IPS DF 6.9 (cell line): ENCODE results near the gene SHANK3.

Experiments used
- DNase-seq: peaks from one replicate; pipeline ENCODE4 v3.0.0-alpha.2; 2013; ENCODE audit warnings: low read depth, low spot score
- H3K27ac ChIP-seq: one replicate; pipeline ENCODE4 v1.5.1; 2013; ENCODE audit warnings: low read length, control low read depth
- H3K27me3 ChIP-seq: 2 replicates; pipeline ENCODE4 v1.6.1; 2013; ENCODE audit warnings: mild to moderate bottlenecking, low read length; ENCODE audit not compliant: control insufficient read depth, insufficient read depth
- H3K36me3 ChIP-seq: 2 replicates; pipeline ENCODE4 v1.6.1; 2013; ENCODE audit warnings: low read length; ENCODE audit not compliant: control insufficient read depth, insufficient read depth
- H3K4me1 ChIP-seq: 2 replicates; pipeline ENCODE4 v1.6.1; 2013; ENCODE audit warnings: low read length; ENCODE audit not compliant: control insufficient read depth, insufficient read depth
- H3K4me3 ChIP-seq: 2 replicates; pipeline ENCODE4 v1.5.1; 2013; ENCODE audit warnings: mild to moderate bottlenecking, low read length
- H3K9me3 ChIP-seq: 2 replicates; pipeline ENCODE4 v1.6.1; 2013; ENCODE audit warnings: low read length, inconsistent platforms; ENCODE audit not compliant: control insufficient read depth, insufficient read depth
- WGBS: extraction: QIAGEN DNeasy Blood & Tissue Kit; methylation state at CpG from one replicate; pipeline ENCODE4 v1.1.7; 2013; ENCODE audit warnings: mixed read lengths, missing lambda C conversion rate; ENCODE audit not compliant: insufficient read length, insufficient coverage; 5-methylcytosine and 5-hydroxymethylcytosine counted together

SHANK3 gene

DNA sequence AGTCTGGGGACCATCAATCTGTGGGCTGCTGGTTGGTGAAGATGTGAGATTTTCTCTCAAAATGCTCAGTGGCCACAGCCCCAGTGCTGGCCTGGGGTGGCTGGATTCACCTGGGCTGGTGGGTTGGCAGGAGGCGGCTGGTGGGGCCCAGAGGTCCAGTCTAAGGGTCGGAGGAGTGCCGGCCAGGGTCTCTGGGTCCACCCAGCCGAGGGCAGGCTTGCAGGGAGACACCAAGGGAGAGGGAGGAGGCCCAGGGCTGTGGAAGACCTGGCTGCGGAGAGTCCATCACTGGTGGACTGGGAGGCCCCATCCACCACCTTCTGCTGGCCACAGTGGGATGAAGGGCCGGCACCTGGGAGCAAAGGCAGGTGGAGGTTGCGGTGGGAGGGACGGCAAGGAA, 582 bp upstream of the SHANK3 start:
- Histone ChIP-seq H3K4me1 (peaks cover 8% of the 10 kb centered on the region), H3K27ac (no peak overlapping the region), H3K4me3 (no peak overlapping the region), H3K27me3 (peaks cover 3% of the 10 kb centered on the region; the same call in 1 of the 2 replicates), H3K9me3 (no peaks in the 10 kb centered on the region), H3K36me3 (no peaks in the 10 kb centered on the region)
- no CpG with 5 or more reads among the region's 8 CpGs for WGBS
- no peak for DNase-seq

DNA sequence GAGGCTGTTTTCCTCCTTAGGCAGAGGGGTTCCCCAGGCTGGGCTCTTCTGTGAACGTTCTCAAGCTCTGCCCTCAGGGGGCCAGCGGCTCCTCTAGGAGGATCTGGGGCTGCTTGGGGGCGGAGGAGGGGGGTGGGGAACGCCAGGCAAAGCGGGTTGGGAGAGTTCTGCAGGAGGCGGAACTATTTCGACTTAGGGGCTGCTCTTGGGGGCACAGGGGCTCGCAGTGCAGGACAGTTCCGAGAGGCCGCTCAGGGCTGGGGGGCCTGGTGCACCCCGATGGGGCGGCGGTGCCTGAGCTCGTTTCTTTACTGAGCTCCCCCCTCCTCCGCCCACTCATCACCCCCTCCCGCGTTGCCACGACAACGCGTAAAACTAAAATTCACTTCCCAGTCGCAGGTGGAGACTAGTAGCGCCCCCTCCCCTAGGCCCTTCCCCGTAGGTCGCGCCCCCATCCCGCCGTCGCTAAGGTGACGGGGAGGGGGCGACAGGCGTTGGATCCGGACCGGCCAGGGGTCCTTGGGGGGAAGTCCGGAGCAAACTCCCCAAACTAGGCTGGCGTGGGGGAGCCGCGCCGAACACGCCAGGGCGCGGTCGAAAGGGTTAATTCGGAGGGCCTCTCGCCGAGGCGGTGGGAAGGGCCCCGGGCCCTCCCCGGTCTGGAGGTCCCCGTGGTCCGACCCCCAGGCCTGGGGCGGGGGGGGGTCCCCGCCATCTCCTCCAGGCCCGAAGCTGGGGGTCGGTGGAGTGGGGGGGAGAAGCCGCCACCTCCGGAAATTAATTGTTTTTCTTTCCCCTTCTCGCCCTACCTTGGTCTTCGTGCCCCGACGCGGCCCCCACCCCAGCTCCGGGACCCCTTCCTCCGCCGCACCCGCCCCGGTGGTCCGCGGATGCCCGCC, 857 bp downstream of the SHANK3 start:
- WGBS = no CpG with 5 or more reads among the region's 69 CpGs
- no peak overlapping the region for H3K27ac ChIP-seq
- no peaks in the 10 kb centered on the region for H3K36me3 ChIP-seq
- peaks cover 3% of the 10 kb centered on the region; the same call in 1 of the 2 replicates for H3K27me3 ChIP-seq
- no peak for DNase-seq
- peaks cover 8% of the 10 kb centered on the region for H3K4me1 ChIP-seq
- peak overlapping the region; percentile 48; the same call in 1 of the 2 replicates for H3K4me3 ChIP-seq
- H3K9me3 ChIP-seq = no peaks in the 10 kb centered on the region

DNA sequence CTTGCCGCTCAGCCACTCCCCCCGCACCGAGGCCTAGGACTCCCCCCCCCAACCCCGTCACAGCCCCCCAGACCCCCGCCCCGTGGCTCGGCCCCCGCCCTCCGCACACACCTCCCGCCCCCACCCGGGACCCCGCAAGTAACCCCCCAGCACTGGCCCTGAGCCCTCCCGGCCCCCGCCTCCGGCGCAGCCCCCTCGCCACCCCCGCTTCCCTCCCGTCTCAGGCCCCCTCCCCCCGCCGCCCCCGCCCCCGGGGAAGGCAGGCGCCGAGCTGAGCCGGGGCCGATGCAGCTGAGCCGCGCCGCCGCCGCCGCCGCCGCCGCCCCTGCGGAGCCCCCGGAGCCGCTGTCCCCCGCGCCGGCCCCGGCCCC, 1.5 kb downstream of the SHANK3 start:
- no peaks in the 10 kb centered on the region for H3K9me3 ChIP-seq
- no peak overlapping the region for H3K27ac ChIP-seq
- WGBS = no CpG with 5 or more reads among the region's 43 CpGs
- no peaks in the 10 kb centered on the region for H3K36me3 ChIP-seq
- peak overlapping the region; percentile 48; the same call in 1 of the 2 replicates for H3K4me3 ChIP-seq
- H3K4me1 ChIP-seq = peaks cover 8% of the 10 kb centered on the region
- no peak for DNase-seq
- peaks cover 3% of the 10 kb centered on the region; the same call in 1 of the 2 replicates for H3K27me3 ChIP-seq

DNA sequence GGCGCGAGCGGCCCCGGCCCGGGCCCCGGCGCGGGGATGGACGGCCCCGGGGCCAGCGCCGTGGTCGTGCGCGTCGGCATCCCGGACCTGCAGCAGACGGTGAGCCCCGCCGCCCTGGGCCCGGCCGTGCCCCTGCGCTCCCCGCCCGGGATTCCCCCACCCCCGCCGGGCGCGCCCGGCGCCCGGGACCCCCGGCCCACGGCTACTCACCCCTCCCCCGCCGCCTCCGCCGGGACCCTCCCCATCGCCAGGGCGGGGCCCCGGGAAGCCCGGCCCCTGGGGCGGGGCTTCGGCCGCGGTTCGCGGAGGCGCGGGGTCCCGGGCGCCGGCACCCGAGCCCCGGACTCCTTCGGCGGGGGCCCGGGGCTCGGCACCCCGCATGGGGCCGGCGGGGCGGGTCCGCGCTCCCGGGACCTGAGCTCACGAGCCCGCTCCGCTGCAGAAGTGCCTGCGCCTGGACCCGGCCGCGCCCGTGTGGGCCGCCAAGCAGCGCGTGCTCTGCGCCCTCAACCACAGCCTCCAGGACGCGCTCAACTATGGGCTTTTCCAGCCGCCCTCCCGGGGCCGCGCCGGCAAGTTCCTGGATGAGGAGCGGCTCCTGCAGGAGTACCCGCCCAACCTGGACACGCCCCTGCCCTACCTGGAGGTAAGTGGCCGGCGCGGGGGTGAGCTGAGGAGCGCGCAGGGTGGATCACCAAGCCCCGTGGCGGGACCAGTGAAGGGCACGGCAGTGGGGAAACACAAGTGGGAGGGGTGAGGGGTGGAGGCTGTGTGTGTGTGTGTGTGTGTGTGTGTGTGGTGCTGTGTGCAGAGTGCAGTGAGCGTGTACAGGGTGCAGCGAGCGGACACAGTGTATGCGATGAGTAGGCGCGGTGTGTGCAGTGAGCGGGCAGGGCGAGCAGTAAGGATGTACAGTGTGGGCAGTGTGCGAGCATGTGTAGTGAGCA, 2.3 kb downstream of the SHANK3 start:
- peaks cover 8% of the 10 kb centered on the region for H3K4me1 ChIP-seq
- H3K9me3 ChIP-seq = no peaks in the 10 kb centered on the region
- no peak overlapping the region for H3K27ac ChIP-seq
- peaks cover 3% of the 10 kb centered on the region; the same call in 1 of the 2 replicates for H3K27me3 ChIP-seq
- DNase-seq = no peak
- no peaks in the 10 kb centered on the region for H3K36me3 ChIP-seq
- H3K4me3 ChIP-seq = peak overlapping the region; percentile 65; the same call in 1 of the 2 replicates
- WGBS = no CpG with 5 or more reads among the region's 105 CpGs

DNA sequence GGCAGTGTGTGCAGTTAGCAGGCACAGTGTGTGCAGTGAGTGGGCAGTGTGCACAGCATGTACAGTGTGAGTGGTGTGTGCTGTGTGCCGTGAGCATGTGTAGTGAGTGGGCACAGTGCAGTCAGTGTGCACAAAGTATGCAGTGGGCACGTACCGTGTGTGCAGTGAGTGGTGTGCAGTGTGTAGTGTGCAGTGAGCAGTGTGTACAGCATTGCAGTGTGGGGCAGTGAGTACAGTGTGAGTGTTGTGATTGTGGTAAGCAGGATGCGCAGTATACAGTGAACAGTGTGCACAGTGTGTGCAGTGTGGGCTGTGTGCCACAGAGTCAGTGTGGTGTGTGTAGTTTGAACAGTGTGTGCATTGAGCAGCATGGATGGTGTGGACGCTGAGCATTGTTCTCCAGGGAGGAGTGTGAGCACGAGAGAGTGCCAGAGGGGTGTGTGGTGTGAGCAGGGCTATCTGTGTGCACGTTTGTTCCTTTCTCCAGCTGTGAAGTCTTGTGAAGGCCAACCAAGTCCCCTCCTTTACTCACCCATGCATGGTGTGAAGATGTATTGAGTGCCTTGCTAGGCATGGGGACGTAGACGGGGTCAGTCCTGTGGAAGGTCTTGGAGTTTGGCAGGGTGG, 3.0 kb downstream of the SHANK3 start:
- Histone ChIP-seq H3K27ac (no peak overlapping the region), H3K36me3 (no peaks in the 10 kb centered on the region), H3K4me1 (peaks cover 8% of the 10 kb centered on the region), H3K27me3 (peaks cover 3% of the 10 kb centered on the region; the same call in 1 of the 2 replicates), H3K9me3 (no peaks in the 10 kb centered on the region), H3K4me3 (peak overlapping the region; percentile 65; the same call in 1 of the 2 replicates)
- no CpG with 5 or more reads among the region's 9 CpGs for WGBS
- DNase-seq = no peak

DNA sequence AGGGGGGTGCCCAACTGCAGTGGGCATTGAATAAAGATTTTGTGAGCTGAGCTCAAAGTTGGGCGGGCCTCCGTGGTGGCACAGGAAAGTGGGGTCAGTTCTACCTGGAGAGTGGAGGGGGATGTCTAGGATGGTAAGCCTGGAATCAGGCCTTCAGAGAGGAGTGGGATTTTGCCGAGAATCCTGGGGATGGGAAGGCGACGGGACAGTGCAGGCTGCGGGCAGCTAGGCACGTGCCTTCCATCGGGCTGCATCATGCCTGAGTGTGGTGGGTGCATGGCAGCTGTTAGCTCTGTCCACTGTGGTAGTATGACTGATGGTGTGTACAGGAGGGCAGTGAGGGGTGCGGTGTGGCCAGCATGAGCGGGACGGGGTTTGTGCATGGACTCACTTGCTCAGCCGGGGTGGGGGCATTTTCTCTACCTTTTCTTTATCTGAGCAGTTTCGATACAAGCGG, 3.6 kb downstream of the SHANK3 start:
- no peak for DNase-seq
- no peaks in the 10 kb centered on the region for H3K9me3 ChIP-seq
- whole genome bisulfite sequencing = no CpG with 5 or more reads among the region's 14 CpGs
- no peaks in the 10 kb centered on the region for H3K36me3 ChIP-seq
- H3K4me1 ChIP-seq = peaks cover 8% of the 10 kb centered on the region
- H3K27me3 ChIP-seq = peaks cover 3% of the 10 kb centered on the region; the same call in 1 of the 2 replicates
- H3K27ac ChIP-seq = no peak overlapping the region
- no peak overlapping the region for H3K4me3 ChIP-seq

DNA sequence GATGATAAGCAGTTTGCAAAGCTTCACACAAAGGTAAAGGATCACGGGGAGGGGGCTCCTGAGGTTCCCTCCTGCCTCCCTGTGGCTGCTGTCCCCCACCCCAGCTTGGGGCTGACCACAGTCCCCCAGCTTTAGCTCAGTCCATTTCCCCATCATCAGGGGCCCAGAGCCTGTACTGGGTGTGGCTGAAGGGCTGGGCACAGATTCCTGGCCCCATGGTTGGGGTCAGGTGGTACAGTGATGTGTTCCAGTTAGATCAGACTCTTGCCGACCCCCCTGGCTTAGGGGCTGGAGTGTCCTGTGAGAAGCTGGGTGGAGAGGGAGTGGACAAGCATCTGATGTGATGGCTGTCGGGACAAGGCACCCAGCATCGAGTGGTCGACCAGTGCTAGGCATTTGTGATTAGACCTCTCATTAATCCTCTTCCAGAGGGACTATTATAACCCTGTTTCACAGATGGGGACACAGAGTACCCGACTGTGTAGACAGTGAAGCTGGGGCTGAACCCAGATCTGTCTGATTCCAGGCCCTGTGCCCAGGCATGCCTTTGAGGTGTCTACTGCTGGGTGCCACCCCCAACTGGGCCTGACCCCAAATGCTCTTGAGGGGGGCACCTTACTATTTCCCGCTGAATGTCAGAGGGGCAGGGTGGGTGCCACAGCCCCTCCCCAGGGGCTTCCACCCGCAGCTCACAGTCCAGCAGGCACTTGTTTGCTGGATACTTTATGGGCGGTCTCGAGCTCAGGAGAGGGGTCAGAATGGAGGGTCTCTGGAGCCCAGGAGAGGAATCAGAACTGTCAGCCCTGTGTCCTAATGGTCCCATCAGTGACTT, 4.3 kb downstream of the SHANK3 start:
- WGBS = no CpG with 5 or more reads among the region's 10 CpGs
- no peak for DNase-seq
- no peak overlapping the region for H3K27ac ChIP-seq
- H3K4me3 ChIP-seq = no peak overlapping the region
- peaks cover 8% of the 10 kb centered on the region for H3K4me1 ChIP-seq
- H3K9me3 ChIP-seq = no peaks in the 10 kb centered on the region
- no peaks in the 10 kb centered on the region for H3K36me3 ChIP-seq
- H3K27me3 ChIP-seq = peaks cover 3% of the 10 kb centered on the region; the same call in 1 of the 2 replicates

DNA sequence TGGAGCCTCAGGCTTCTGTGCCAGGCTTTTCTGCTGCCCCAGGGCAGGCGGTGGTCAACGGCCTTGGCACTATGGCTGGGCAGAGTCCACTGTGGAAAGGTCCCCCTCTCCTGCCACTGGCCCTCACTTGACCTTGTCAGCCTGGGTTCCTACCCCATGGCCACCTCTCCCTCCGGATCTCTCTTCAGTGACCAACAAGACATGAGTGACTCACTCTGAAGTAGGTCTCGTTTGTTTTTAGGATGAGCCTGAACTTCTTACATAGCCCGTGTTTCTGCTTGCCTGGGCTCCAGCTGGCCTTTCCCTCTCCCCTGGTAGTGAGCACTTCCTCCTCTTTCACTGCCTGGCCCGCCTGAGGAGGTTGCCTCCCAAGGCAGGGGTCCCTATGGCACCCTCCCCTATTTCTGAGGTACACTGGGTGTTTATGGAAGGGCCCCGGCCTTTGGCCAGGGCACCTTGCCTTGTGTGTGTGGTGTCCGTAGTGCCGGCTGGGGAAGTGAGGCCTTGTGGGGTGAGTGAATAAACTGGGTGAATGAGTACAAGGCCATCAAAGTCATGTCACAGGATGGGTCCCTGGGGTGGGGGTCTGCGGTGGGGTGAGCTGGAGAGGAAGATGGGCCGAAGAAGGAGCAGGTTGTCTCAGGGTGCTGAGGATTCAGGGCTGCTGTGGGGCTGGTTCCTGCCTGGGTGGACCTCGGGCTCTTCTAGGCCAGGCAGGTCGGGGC, 5.0 kb downstream of the SHANK3 start:
- Histone ChIP-seq H3K27ac (no peak overlapping the region), H3K4me3 (no peak overlapping the region), H3K27me3 (peaks cover 3% of the 10 kb centered on the region; the same call in 1 of the 2 replicates), H3K36me3 (no peaks in the 10 kb centered on the region), H3K4me1 (peaks cover 8% of the 10 kb centered on the region), H3K9me3 (no peaks in the 10 kb centered on the region)
- no peak for DNase-seq
- WGBS = no CpG with 5 or more reads among the region's 13 CpGs

DNA sequence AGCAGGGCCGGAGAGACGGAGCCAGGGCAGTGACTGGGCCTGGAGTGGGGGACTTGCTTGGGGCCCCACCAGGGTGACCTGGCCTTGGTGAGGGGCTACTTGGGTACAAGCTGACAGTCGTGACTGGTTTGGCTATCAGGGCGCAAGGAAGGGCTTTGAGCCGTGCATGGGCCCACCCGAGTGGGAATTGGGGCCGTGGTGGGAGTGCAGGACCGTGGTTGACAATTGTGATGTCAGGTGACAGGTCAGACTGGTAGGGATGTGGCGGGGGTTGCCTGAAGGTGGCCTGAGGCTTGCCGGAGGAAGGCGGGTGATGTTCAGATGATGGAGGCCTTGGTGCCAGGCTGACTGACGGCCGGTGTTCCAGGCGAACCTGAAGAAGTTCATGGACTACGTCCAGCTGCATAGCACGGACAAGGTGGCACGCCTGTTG, 5.6 kb downstream of the SHANK3 start:
- Histone ChIP-seq H3K27me3 (peaks cover 3% of the 10 kb centered on the region; the same call in 1 of the 2 replicates), H3K4me3 (no peak overlapping the region), H3K36me3 (0 out of 2 replicates have a peak, but pooled peaks cover 1% of the 10 kb centered on the region), H3K4me1 (peaks cover 5% of the 10 kb centered on the region), H3K9me3 (no peaks in the 10 kb centered on the region), H3K27ac (no peak overlapping the region)
- no peak for DNase-seq
- no CpG with 5 or more reads among the region's 17 CpGs for WGBS
